Adipocyte (in vitro differentiated cells): ENCODE data around the gene SHROOM3.

Source experiments
- DNase-seq: peaks from one replicate; pipeline ENCODE4 v3.0.0-alpha.2; 2015; ENCODE audit warnings: low read depth
- H3K27me3 ChIP-seq: replicated peaks from 2 replicates; pipeline ENCODE4 v1.7.0; 2013; ENCODE audit warnings: mild to moderate bottlenecking, low read length, moderate library complexity; ENCODE audit not compliant: control insufficient read depth, insufficient read depth
- H3K36me3 ChIP-seq: 2 replicates; pipeline ENCODE4 v1.7.0; 2013; ENCODE audit warnings: low read length, mild to moderate bottlenecking, moderate library complexity; ENCODE audit not compliant: control insufficient read depth, insufficient read depth, severe bottlenecking
- H3K4me1 ChIP-seq: 2 replicates; pipeline ENCODE4 v1.7.0; 2013; ENCODE audit warnings: mild to moderate bottlenecking, low read length, moderate library complexity; ENCODE audit not compliant: control insufficient read depth, insufficient read depth
- H3K4me3 ChIP-seq: 2 replicates; pipeline ENCODE4 v1.7.0; 2013; ENCODE audit warnings: mild to moderate bottlenecking, low read length, moderate library complexity
- H3K9ac ChIP-seq: 2 replicates; pipeline ENCODE4 v1.7.0; 2013; ENCODE audit warnings: mild to moderate bottlenecking, low read length, moderate library complexity
- H3K9me3 ChIP-seq: 2 replicates; pipeline ENCODE4 v1.7.0; 2013; ENCODE audit warnings: mild to moderate bottlenecking, low read length, moderate library complexity; ENCODE audit not compliant: control insufficient read depth

SHROOM3 gene

DNA sequence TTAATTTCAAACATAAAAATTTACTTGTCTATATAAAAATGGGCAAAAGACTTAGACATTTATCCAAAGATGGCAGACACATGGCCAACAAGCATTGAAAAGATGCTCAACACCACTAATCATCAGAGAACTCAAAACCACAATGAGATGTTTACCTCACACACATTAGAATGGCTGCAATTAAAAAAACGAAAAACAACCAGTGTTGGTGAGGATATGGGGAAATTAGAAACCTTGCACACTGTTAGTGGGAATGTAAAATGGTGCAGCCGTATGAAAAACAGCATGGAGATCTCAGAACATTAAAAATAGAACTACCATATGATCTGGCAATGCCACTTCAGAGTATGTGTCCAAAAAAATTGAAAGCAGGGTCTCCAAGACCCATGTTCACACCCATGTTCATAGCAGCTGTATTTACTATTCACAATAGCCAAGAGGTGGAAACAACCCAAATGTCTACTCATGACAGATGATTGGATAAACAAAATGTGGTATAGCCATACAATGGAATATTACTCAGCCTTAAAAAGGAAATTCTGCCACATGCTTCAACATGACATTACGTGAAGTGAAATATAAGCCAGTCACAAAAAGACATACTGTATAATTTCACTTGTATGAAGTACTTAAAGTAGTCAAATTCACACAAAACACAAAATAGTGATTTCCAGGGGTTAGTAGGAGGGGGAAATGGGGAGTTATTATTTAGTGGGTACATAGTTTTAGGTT is 316.7 kb downstream of the SHROOM3 start:
- H3K27me3 ChIP-seq, result no peaks in the 10 kb centered on the region
- H3K4me3 ChIP-seq, result no peak overlapping the region
- peaks cover 32% of the 10 kb centered on the region for H3K4me1 ChIP-seq
- H3K9me3 ChIP-seq, result no peaks in the 10 kb centered on the region
- no peak for DNase-seq
- no peak overlapping the region for H3K9ac ChIP-seq
- no peaks in the 10 kb centered on the region for H3K36me3 ChIP-seq

DNA sequence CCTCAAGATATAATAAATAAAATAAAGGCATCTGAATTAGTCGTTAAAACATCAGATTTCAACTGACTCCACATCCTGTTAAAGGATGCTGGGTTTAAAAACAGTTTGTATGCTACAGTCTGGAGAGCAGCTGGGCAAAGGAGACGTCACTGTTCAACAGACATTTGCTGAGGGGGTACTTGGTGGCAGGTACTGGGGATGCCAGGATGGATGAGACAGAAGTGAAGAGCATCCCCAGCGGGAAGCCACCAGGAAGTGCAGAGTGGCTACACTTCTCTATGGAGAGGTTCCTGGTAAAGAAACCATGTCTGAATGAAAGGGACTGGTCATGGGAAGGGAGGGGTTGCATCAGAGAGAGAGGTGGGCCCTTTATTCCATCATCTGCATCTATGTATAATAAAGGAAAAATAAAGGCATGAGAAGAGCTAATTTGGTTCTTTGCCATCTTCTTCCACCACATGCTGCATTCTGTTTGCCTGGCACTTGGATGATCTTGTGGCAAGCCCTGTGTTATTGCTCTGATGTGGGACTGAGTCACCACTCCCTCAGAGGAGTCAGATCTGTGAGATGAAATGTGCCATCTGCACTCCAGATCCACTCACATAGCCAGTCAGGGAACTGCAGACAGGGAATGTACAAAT is 318.0 kb downstream of the SHROOM3 start:
- H3K4me3 ChIP-seq, result peak overlapping the region; percentile 68

DNA sequence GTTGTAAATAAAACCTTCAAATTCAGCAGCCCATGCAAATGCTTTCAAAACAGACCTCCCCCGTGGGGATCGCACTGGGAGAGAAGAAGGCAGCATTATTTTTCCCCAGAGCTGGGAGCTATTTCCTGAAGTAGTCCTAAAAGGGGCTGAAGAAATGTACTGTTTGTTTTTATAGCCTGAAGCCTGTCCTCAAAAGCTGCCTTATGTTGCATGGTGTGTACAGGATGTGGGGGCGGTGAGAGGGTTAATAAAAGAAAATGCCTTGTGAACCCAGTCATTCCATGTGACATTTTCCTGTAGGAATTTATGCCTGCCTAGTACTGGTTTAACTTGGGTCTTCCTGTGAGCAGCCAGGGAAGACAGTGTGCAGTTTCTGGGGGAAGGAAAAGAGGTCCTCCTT is 318.8 kb downstream of the SHROOM3 start:
- peaks cover 29% of the 10 kb centered on the region for H3K4me1 ChIP-seq
- no peaks in the 10 kb centered on the region for H3K9me3 ChIP-seq
- no peaks in the 10 kb centered on the region for H3K27me3 ChIP-seq
- H3K9ac ChIP-seq, result peak overlapping the region; percentile 76
- no peaks in the 10 kb centered on the region for H3K36me3 ChIP-seq
- peak overlapping the region; percentile 68 for H3K4me3 ChIP-seq
- DNase-seq, result peak; percentile 77

More for the DNA sequence above, 318.0 kb downstream of the SHROOM3 start:
- DNase-seq, result peak; percentile 91
- Histone ChIP-seq H3K4me1 (peaks cover 26% of the 10 kb centered on the region), H3K9me3 (no peaks in the 10 kb centered on the region), H3K9ac (peak overlapping the region; percentile 76), H3K36me3 (no peaks in the 10 kb centered on the region), H3K27me3 (no peaks in the 10 kb centered on the region)

DNA sequence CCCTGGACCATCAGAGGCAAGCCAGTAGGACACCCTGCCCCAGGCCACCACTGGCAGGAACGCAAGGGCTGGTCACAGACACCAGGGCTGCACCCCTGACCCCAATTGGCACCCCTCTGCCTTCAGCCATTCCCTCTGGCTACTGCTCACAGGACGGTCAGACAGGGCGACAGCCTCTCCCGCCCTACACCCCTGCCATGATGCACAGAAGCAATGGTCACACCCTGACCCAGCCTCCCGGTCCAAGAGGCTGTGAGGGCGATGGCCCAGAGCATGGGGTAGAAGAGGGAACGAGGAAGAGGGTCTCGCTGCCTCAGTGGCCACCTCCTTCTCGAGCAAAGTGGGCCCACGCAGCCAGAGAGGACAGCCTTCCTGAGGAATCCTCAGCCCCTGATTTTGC is 319.4 kb downstream of the SHROOM3 start:
- Histone ChIP-seq H3K9me3 (no peaks in the 10 kb centered on the region), H3K27me3 (no peaks in the 10 kb centered on the region), H3K4me3 (no peak overlapping the region), H3K9ac (peak overlapping the region; percentile 76), H3K36me3 (no peaks in the 10 kb centered on the region), H3K4me1 (peaks cover 30% of the 10 kb centered on the region)
- DNase-seq, result no peak

DNA sequence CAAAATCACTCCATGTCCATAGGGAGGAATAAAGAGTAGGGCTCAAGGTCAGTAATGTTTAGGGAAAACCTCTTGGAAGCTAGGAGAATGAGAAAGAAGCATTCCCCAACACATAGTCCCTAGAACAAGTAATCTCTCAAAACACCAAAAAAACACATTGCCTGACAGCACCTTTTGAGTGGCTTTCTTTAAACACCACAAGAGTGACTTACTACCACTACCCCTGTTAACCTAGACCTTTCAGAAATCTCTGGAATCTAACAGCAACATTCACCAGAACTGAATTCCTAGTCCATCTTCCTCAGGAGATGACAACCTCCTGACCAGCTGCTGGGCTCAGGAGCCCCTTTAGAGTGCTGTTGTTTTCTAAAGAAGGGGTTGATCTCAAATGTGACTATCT is 320.7 kb downstream of the SHROOM3 start:
- Histone ChIP-seq H3K9me3 (no peaks in the 10 kb centered on the region), H3K36me3 (no peaks in the 10 kb centered on the region), H3K4me3 (no peak overlapping the region), H3K4me1 (peaks cover 30% of the 10 kb centered on the region), H3K27me3 (no peaks in the 10 kb centered on the region), H3K9ac (no peak overlapping the region)
- DNase-seq, result no peak

DNA sequence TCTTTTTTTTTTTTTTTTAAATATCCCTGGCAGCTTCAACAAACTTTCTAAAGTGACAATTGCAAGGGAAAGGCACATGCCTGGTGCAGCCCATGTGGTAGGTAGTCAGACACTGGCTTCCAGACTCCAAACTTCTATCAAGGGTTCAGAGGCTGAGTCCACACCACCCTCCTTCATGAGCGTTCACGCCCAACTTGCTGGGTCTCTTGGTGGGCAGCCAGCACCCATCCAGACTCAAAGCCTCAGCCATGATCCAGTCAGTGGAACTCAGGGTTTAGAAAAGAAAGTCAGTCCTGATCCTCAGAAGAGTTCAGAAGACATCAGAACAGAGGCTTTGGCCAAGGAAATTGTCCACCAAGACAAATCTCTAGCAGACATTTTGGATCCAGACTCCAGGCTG is 321.4 kb downstream of the SHROOM3 start:
- no peak for DNase-seq
- H3K9me3 ChIP-seq, result no peaks in the 10 kb centered on the region
- H3K4me1 ChIP-seq, result peaks cover 30% of the 10 kb centered on the region
- H3K36me3 ChIP-seq, result no peaks in the 10 kb centered on the region
- H3K27me3 ChIP-seq, result no peaks in the 10 kb centered on the region
- H3K4me3 ChIP-seq, result no peak overlapping the region
- no peak overlapping the region for H3K9ac ChIP-seq

DNA sequence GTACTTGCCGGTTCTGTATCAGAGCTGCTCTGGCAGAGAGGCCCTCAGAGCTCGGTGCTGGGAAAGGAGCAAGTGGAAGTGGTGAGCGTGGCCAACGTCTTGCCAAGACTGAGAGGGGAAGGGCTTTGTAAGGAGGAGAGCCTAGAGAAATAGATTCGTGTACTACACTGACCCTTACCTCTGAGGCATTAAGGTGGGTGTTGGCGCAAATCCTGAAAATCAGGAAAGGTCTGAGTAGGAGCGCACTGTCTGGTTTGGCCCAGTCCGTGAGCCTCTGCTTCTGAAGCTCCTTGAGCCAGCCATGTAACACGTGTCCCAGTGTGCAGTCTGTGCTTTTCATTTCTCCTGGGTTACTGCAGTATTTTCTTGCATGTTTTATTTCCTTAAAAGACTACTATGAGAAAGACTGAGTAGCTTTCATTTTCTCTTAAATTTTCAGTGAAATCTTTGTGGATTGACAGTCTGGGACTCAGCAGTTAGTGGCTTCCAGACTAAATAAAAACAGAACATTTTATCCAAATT is 322.4 kb downstream of the SHROOM3 start:
- H3K4me1 ChIP-seq, result peaks cover 30% of the 10 kb centered on the region
- H3K9ac ChIP-seq, result no peak overlapping the region
- no peaks in the 10 kb centered on the region for H3K9me3 ChIP-seq
- no peak for DNase-seq
- no peak overlapping the region for H3K4me3 ChIP-seq
- H3K36me3 ChIP-seq, result no peaks in the 10 kb centered on the region
- no peaks in the 10 kb centered on the region for H3K27me3 ChIP-seq

DNA sequence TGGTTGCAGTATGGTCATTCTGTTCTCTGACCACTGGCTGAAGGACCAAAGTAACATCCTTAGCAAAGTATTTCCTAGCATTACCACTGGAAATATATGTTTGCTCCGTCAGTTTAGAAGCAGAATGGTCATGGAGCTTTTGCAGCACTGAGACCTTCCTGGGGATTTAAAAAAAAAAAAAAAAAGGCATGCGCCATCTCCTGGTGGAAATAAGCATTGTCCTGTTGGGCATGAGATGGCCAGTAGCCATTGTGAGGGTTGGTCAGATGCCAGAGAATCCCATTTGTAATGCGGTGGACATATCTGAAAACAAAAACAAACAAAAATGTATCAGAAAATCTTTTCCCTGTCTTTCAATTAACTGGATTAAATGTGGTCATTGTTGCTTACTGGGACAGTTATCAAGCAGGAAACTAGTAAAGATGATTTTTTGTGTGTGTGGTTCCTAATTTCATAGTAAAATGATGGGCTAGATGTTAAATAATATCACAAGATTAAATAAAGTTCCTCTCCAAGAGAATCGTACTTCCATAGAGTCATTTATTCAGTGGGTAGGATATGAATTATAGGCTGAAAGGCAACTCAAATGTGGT is 323.4 kb downstream of the SHROOM3 start:
- Histone ChIP-seq H3K4me3 (peak overlapping the region; percentile 3), H3K27me3 (no peaks in the 10 kb centered on the region), H3K4me1 (peaks cover 23% of the 10 kb centered on the region), H3K36me3 (no peaks in the 10 kb centered on the region), H3K9me3 (no peaks in the 10 kb centered on the region), H3K9ac (peak overlapping the region; percentile 18)
- DNase-seq, result peak; percentile 93

DNA sequence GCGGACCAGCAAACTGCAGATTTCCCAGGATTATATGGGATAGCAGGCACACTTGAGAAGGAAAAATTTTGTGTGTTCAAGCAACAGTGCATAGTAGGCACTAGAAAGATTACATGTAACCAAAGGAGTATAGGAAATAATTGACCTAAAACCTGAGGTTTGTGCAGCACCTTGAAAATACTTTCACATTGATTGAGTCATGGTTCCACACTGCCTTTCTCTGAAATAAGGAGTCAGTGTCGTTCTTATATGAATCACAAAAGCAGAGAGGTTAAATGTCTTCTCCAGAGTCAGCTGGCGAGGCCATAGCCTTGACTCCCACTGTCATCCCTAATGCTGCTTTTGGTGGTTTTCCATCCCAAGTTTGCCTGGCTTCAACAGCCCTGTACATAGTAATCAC is 324.0 kb downstream of the SHROOM3 start:
- Histone ChIP-seq H3K9ac (no peak overlapping the region), H3K36me3 (no peaks in the 10 kb centered on the region), H3K4me1 (peaks cover 20% of the 10 kb centered on the region), H3K27me3 (no peaks in the 10 kb centered on the region), H3K9me3 (no peaks in the 10 kb centered on the region), H3K4me3 (no peak overlapping the region)
- DNase-seq, result no peak

DNA sequence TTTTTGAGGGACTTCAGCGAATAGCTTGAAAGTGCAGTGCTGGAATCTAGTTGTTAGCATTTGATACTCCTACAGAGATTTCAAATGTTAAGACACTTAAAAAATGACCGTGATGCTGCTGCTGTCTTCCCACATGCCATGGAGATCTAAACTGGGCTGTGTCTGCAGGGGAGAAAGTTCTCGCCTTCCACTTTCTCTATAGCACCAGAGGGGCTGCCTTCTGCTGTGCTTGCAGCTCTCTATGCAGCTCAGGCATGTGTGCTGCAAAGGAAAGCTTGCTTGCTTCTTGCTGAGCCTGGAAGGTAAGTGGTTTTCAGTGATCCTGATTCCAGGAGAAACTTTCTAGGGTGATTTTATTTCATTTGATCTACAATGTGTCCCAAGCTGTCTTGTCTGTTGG is 325.2 kb downstream of the SHROOM3 start:
- H3K4me1 ChIP-seq, result peaks cover 22% of the 10 kb centered on the region
- DNase-seq, result no peak
- H3K27me3 ChIP-seq, result no peaks in the 10 kb centered on the region
- H3K36me3 ChIP-seq, result no peaks in the 10 kb centered on the region
- no peaks in the 10 kb centered on the region for H3K9me3 ChIP-seq
- no peak overlapping the region for H3K9ac ChIP-seq
- H3K4me3 ChIP-seq, result no peak overlapping the region
